Stimulated activated CD8-positive, alpha-beta memory T cell treated with anti-CD3 and anti-CD28 coated beads, Interleukin-2, amount 100 ng/mL, for 1 hour (primary cell): ENCODE data around the gene SMG9.
A peak's percentile ranks its signal among the peaks of the same experiment; 100 is the strongest.

Experiments used
- DNase-seq, 2 donors: peaks; one replicate each; pipeline ENCODE4 v3.0.0-alpha.2; 2020; ENCODE audit warnings: low read depth in 2 of 2

Gene SMG9, protein sequence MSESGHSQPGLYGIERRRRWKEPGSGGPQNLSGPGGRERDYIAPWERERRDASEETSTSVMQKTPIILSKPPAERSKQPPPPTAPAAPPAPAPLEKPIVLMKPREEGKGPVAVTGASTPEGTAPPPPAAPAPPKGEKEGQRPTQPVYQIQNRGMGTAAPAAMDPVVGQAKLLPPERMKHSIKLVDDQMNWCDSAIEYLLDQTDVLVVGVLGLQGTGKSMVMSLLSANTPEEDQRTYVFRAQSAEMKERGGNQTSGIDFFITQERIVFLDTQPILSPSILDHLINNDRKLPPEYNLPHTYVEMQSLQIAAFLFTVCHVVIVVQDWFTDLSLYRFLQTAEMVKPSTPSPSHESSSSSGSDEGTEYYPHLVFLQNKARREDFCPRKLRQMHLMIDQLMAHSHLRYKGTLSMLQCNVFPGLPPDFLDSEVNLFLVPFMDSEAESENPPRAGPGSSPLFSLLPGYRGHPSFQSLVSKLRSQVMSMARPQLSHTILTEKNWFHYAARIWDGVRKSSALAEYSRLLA

DNA sequence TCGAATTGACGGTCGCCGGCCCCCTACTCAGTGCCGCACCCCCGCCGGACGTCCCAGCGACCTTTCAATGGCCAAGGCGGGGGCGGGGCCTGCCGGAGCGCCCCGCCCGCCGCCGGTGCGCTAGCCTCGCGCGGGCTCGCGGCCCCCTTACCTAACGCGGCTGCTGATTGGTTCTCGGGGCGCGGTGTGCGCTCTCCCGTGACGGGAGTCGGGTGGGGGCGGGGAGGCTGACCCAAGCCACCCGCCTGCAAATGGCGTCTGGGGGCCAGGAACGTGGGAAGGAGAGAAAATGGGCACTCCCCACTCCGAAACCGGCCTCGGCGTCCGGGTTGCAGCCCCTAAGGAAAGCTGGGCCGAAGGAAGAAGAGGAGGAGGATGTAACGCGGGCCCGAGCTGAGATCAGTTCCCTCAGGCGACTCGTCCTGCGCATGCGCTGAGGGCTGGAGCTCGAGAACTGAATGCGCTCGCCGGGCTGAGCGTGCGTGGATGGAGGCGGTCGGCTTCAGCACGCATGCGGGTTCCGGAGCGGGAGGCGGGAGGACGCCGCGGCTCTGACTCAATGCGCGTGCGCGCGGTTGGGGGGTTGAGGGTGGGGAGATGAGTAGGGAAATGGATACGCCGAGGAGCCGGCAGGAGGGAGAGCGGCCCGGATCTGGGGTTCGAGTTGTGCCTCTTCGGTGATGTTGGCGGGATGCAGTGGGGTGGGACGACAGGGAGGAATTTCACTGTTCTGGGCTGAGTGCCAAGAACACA, at the start of gene SMG9:
Gene SMG9, minus strand, starts transcription at position 460 of the 753 bp plus-strand sequence. CDS start 4,221 bp downstream, outside the sequence.
- DNase-seq, result peak; percentile 97 to 98

DNA sequence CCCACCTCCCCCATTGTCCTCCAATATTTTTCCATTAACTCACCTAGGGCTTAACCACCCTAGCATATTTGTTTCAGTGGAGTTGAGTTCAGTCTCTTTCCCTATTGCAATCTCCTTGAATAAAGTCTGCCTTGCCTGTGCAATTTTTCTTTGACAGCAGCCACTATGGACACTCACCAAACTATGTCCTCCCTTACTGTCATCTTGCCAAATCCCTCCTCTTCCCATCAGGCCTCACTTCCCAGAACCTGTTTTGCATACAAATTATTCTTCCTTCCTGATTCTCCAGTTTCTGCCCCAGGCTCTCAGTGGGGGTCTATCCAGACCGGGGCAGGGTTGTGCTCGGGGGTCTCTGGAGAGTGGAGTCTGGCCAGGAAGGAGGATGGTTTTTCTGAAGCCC, 49.7 kb upstream of the SMG9 start:
- no peak for DNase-seq

DNA sequence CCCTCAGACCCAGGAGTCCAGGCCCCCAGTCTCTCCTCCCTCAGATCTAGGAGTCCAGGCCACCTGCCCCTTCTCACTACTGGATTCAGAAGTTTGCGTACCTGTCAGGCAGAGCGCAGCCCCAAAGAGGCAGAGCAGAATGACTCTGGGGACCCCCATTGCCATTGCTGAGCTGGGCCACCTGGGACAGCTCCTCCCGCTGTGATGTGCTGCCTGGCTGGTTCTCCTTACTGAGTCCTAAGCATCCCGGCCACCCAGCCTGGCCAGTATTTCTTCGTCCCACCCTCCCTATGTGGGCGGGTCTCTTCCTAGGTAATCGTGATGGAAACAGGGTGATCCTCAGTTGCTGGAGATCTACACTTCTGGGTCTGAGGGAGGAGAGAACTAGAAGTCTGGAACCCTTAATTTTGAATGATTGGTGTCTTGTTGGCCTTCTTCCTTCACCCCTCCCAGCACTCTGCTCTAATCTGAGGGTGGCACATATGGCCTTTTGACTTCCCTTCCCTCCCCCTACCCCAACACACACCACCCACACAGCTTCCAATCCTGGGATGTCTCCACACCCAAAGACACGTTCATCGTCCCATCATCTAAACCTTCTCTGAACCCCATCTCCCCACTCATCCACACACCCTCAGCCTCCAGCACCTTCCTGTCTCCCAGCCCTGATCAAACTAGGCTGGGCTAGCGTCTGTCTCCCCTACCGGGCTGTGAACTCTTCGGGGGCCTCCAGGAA, 47.6 kb upstream of the SMG9 start, which contains the start of gene LYPD5:
Gene LYPD5, minus strand, starts transcription at position 232 of the 736 bp plus-strand sequence. Its CDS starts 67 bp downstream, at position 165.
- DNase-seq, result no peak

DNA sequence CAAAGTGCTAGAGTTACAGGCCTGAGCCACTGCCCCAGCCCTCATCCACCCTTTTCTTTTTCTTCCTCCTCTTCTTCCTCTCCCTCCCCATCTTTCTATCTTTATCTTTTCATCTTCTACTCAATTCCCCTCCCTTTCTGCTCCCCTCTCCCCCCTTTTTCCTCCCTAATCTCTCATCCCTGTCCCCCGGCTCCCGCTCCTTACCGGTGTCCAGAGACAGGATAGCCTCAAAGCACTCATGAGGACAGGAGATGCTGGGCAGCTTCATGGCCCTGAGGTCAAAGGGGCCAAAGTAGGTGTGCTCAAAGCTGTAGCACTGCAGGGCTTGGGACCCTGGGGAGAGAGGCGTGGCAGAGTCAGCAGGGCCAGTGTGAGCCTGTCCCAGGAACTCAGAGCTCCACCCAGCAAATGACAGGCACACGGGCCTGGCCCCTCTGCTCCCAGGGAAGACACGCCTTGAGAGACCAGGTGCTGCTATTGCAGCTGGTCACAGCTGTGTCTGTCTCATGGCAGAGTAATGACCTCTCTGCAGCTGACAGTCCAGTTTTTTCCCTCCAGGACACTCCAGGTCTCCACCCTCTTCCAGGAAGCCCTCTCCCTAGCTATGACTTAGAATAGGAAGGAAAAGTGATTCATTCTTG, 44.9 kb upstream of the SMG9 start:
- DNase-seq, result no peak

DNA sequence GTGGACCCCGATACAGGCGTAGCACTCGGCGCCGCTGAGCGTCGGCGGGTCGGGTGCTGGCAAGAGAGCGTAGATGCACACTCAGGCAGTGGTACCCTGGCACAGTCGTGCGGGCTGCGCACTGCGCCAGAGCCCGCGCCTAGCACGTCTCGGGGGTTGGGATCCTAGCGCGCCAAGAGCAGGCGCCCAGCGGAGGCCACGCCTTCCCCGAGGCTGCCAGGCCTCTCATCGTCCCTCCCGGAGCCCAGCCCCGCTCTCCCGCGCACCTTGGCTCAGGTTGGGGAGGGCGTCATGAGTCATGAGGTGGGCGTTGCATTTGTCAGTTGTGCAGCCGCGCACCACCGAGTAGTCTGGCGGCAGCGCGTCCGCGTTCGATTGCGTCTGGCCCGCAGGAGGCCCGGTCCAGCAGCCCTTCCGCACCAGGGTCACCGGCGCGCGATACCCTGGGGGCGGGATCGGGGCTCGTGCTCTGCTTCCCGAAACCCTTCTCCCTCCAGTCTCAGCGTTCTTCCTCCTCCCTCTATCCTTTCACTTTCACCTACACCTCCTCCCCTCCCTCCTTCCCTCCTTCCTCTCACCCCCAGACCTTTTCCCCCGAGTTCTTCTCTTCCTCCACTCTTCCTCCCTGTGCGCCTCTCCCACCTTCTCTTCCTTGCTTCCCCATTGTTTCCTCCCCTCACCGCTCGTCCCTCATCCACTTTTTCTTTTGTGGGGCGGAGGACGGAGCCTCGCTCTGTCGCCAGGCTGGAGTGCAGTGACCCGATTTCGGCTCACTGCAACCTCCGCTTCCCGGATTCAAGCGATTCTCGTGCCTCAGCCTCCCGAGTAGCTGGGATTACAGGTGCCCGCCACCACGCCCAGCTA, 44.0 kb upstream of the SMG9 start:
- peak in 1 of 2 donors; percentile 40 for DNase-seq

DNA sequence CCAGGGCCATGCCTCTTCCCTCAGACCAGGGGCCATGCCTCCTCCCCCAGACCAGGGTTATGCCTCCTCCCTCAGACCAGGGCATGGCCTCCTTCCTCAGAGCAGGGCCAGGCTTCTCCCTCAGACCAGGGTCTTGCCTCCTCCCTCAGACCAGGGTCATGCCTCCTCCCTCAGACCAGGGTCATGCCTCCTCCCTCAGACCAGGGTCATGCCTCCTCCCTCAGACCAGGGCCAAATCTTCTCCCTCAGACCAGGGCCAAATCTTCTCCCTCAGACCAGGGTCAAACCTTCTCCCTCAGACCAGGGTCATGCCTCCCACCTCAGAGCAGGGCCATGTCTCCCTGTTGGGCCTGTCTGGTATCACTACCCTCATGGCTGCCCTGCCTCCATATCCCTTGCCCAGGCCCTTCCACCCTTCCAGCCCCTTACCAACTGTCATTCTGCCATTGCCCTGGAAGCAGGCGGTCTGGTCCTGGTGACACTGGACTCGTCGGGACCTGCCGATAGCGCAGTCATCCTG, 43.3 kb upstream of the SMG9 start:
- no peak for DNase-seq

DNA sequence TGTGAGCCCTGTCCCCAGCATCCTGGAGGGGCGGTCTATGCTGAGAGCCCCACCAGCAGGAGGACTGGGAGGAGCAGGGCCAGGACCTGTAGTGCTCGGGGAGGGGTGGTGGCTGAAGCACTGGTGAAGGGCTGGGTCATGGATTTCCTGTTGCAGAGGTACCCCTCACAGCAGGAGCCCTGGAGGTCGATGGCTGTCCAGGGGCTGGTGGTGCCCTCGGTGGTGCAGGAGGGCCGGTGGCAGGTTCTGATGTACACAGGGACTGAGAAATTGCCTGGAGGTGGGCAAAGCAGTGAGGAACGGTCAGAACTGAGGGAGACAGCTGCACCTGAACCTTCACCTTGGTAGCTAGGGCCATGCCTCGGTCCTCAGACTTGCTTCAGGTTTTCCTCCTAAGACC, 42.8 kb upstream of the SMG9 start:
- DNase-seq, result no peak

DNA sequence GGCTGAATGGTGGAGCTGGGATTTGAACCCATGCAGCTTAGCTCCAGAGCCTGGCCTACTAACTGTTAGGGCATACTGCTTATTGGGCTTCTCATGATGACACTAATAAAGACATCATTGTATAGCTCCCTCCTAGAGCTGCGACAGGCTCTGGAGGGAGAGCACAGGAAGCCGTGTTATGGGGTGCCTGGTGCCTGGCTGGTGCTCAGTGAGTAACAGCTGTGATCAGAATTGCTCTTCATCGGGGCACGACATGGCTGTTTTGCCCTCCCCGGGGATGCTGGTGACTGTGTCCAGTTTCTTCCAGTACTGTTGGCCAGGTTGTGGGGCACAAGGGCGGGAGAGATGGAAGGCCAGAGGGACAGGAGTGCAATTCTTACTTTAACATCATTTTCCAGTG, 42.4 kb upstream of the SMG9 start:
- DNase-seq, result no peak

DNA sequence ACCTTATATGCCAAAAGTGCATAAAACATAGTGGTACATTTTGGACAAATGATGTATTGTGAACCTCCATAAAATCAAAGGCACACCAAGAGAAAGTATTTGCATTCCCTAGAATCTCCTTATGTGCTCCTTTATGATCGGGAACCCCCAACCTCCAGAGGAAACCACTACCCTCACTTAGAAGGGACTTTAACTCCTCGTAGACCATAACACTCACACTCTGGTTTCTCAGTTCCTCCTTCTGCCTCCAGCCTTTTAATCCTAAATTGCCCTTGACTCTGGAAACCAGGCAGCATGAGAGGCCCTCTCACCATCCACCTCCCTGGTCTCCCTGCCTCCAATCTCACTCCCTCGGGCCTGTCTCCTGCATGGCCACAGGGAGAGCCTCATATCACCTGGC, 35.8 kb upstream of the SMG9 start:
- DNase-seq, result no peak

DNA sequence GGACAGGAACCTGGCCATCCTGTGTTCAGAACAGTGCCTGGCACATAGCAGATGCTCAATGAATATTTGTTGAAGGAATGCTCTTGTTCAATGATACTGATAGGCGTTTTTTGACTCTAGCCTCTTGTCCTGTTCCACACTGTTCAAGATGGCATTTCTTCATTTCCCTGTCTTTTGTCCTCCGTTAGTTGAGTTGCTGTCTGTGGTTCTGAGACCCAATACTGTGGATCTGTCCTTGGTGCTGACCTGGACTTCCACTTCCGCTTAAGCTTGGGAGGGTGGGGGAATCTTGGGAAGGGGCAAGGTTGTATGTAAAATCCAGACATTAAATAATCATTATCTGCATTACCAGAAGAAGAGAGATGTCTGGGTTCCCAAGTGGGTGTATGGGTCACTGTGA, 34.3 kb upstream of the SMG9 start:
- DNase-seq, result no peak

DNA sequence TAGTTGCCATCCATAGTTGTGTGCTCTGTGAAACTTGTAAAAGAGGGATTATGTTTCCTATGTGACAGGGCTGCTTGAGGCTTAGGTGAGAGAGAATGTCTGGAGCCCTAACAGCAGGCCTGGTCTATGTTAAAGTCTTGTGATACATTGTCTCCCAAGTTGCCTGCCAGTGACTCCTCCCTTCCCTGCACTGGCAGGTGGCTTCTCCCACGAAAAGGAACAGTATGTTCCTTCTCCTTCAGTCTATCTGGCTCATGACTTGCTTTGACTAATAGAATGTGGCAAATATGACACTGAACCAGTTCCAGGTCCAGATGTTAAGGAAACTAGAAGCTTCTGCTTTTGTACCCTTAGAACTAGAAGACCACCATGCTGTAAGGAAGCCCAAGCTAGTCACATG, 31.9 kb upstream of the SMG9 start:
- no peak for DNase-seq

DNA sequence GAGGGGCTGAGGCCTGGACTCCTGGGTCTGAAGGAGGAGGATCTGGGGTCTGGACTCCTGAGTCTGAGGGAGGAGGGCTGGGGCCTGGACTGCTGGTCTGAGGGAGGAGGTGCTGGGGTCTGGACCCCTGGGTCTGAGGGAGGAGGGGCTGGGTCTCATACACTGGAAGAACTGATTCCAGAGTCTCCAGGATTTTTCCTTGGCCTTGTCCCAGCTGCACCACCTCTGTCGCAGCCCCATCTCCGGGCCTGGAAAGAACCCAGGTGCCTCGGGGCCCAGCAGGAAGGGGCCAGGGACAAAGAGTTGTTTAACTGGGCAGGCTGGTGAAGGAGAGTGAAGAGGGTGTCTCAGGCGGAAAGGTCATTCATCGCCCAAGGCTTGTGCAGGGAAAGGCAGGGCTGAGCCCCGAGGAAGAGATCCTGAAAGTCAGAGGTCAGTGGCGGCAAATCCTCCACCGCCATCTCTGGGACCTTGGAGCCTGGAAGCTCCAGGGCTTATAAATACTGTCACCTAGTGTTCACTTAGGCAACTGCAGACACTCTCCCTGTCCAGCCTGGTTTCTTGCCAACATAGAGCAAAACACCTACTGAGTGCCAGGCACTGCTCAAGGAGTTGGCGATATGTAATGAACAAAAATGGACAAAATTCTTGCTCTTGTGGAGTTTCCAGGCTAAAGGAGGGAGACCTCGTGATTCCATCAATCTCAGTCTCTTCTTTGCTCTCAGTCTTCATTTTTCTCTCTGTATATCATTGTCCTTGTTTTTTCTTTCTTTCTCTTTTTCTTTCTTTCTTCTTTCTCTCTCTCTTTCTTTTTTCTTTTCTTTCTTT, 30.4 kb upstream of the SMG9 start:
- DNase-seq, result peak; percentile 15 to 31

DNA sequence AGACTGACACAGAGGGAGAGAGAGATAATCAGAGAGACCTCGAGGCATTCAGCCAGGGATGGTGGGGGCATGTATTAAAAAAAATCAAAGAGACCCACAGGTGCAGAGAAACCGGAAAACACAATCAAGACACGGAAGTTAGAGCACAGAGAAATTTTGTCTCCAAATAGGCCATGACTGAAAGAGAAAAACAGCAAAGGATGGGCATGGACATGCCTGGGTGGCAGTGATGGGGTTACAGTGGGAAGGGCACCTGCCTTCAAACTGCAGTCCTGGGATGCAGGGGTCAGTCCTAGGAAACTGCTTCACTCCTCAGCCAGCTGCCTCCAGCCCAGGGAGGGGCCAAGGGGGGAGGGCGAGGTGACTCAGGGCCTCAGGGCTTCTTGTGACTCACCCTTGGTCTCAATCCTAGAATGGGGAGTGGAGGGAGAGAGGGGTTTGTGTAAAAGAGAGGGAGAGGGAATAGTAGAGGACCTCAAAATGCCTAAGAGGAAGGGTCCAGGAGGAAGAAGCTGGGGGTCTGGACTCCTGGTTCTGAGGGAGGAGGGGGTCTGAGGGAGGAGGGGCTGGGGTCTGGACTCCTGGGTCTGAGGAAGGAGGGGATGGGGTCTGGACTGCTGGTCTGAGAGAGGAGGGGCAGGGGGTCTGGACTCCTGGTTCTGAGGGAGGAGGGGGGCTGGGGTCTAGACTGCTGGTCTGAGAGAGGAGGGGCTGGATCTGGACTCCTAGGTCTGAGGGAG, 29.6 kb upstream of the SMG9 start:
- peak in 1 of 2 donors; percentile 41 for DNase-seq

DNA sequence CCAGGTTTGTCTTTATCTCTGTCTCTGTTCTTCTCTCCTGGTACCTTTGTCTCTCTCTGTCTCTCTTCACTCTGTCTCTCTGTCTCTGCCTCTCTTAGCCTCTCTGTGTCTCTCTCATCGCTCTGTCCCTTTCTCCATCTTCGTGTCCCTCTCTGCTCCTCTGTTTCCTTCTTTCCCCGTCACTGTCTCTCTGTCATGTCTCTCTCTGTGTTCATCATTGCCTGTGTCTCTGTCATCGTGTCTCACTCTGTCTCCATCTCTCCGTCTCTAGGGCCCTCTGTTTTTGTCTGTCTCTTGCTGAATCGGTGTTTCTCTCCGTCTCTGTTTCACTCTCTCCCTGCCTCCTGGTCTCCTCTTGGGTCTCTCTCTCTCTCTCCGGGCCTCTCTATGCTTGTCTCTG, 28.9 kb upstream of the SMG9 start:
- no peak for DNase-seq

DNA sequence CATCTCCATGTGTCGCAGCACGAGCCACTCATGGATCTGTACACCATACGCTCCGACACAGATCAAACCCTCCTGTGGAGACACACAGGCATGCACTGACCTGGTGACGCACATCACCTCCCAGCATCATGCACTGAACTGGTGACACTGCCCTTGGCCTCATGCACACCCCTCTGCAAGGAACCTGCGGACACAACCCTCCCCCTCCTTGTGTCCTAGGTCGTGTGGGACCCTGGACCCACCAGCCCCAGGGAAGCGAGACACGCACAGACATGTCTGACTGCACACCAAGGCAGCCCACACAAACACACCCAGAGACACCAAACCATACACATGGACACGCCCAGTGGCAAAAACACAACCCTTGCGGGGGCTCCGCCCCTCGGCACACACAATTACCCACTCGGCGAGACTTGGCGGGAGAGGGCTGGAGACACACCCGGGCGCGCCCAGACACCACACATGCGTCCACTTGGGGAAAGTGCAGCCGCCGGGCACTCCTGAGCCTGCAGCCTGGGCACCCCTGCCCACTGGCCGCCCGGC, 28.0 kb upstream of the SMG9 start:
- DNase-seq, result no peak

DNA sequence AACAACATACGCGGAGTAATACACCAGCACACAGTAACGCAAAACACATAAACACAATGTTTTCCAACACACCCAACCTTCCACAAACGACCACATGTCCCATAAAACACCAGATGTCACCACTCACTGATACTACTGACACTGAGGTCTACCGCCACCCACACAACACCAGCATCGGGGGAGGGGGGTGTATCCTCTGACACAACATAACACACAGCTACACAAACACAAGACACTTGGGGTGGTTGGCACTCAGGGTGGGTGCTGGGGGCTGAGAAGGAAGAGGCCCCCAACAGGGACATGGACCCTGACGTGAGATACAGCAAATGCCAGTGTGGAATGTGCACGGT, 27.5 kb upstream of the SMG9 start:
- no peak for DNase-seq

DNA sequence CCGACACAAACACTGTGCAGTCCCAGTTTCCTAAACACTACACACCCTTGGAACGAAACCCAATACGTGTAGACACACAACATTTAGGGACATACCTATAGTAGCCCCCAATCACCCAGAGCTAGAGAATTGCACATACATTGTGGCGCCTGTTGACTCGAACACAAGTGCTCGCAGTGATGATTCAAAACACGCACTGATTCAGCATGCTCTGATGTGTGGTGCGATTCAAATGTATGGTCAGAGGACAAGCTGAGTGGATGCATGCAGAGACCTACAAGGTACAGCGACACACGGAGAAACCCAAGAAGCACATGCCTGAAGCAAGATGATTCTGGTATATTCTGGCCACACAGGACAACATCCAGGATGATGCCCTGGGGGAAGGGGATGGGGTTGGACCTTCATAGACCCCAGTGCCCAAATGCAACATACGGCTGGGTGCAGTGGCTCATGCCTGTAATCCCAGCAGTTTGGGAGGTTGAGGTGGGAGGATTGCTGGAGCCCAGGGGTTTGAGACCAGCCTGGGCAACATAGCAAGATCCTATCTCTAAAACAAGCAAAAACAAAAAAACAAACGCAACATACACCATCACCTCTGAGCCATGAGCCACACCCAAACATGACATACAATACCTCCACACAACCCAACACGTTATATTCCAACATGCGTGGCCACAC, 27.0 kb upstream of the SMG9 start:
- DNase-seq, result no peak
